ENCODE measurements around the gene ARHGAP26. TPM values are rescaled to one million over a fixed set of nuclear protein-coding genes. Genes with fewer than 3 reads are reported as not detected.

ARHGAP26 gene
- polyA plus RNA-seq, 1 donor from 2014 or later: 0.83 TPM

DNA sequence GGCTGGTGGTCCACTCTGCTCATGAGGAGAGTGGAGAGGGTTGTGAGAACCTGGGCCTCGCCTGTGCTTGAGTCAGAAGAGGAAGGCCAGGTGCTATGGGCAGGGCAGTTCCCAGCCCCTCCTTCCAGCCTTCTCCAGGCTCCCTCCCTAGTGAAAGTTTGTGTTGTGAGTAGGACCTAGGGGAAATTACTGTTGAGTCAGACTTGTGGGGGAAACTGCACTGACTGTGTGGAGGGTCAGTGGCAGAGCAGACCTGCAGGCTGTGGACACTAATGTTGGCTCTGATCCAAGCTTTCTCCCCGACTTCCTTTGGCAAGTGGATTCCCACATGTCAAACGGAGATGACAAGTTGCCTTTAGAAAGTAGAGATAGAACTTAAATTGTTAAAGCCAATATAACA lies 102.6 kb downstream of the ARHGAP26 start:
- Histone ChIP-seq H3K27ac (ENCODE audit: low read length) (no peak overlapping the region), H2AFZ (ENCODE audit: low read depth, low read length) (no peak overlapping the region), H3K79me2 (replicated peaks; ENCODE audit: insufficient read depth, low read length) (no peaks in the 10 kb centered on the region), H3K27me3 (ENCODE audit: insufficient read depth, low read depth, low read length) (no peaks in the 10 kb centered on the region), H3K4me3 (ENCODE audit: low read length) (no peak overlapping the region), H4K20me1 (ENCODE audit: insufficient read depth) (no peaks in the 10 kb centered on the region), H3K9me3 (ENCODE audit: low read length) (no peaks in the 10 kb centered on the region), H3K4me2 (ENCODE audit: low read length) (no peak overlapping the region), H3K9ac (ENCODE audit: low read length) (no peak overlapping the region), H3K9me2 (ENCODE audit: insufficient read depth, low read length) (no peaks in the 10 kb centered on the region), H3F3A (ENCODE audit: insufficient read depth, low read length, poor library complexity, severe bottlenecking) (no peaks in the 10 kb centered on the region), H3K36me3 (ENCODE audit: insufficient read depth, low read length) (no peaks in the 10 kb centered on the region)
- TF ChIP-seq EP300 (conservative IDR thresholded peaks at IDR 0.05; ENCODE audit: poor library complexity, severe bottlenecking) (no peak), SMC3 (conservative IDR thresholded peaks at IDR 0.05; ENCODE audit: poor library complexity) (no peak), EZH2 (IDR thresholded peaks at IDR 0.05; ENCODE audit: borderline replicate concordance, insufficient read depth, low read length, poor library complexity, severe bottlenecking) (no peak), MXI1 (conservative IDR thresholded peaks at IDR 0.05; ENCODE audit: poor library complexity, severe bottlenecking) (no peak), TAF1 (IDR thresholded peaks at IDR 0.05; ENCODE audit: low read depth) (no peak), RAD21 (conservative IDR thresholded peaks at IDR 0.05) (no peak), POLR2AphosphoS5 (IDR thresholded peaks at IDR 0.05) (no peak)
- TF ChIP-seq, protein P1, sequence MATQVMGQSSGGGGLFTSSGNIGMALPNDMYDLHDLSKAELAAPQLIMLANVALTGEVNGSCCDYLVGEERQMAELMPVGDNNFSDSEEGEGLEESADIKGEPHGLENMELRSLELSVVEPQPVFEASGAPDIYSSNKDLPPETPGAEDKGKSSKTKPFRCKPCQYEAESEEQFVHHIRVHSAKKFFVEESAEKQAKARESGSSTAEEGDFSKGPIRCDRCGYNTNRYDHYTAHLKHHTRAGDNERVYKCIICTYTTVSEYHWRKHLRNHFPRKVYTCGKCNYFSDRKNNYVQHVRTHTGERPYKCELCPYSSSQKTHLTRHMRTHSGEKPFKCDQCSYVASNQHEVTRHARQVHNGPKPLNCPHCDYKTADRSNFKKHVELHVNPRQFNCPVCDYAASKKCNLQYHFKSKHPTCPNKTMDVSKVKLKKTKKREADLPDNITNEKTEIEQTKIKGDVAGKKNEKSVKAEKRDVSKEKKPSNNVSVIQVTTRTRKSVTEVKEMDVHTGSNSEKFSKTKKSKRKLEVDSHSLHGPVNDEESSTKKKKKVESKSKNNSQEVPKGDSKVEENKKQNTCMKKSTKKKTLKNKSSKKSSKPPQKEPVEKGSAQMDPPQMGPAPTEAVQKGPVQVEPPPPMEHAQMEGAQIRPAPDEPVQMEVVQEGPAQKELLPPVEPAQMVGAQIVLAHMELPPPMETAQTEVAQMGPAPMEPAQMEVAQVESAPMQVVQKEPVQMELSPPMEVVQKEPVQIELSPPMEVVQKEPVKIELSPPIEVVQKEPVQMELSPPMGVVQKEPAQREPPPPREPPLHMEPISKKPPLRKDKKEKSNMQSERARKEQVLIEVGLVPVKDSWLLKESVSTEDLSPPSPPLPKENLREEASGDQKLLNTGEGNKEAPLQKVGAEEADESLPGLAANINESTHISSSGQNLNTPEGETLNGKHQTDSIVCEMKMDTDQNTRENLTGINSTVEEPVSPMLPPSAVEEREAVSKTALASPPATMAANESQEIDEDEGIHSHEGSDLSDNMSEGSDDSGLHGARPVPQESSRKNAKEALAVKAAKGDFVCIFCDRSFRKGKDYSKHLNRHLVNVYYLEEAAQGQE (IDR thresholded peaks at IDR 0.05; ENCODE audit: borderline replicate concordance): no peak
- TF ChIP-seq, protein P2, sequence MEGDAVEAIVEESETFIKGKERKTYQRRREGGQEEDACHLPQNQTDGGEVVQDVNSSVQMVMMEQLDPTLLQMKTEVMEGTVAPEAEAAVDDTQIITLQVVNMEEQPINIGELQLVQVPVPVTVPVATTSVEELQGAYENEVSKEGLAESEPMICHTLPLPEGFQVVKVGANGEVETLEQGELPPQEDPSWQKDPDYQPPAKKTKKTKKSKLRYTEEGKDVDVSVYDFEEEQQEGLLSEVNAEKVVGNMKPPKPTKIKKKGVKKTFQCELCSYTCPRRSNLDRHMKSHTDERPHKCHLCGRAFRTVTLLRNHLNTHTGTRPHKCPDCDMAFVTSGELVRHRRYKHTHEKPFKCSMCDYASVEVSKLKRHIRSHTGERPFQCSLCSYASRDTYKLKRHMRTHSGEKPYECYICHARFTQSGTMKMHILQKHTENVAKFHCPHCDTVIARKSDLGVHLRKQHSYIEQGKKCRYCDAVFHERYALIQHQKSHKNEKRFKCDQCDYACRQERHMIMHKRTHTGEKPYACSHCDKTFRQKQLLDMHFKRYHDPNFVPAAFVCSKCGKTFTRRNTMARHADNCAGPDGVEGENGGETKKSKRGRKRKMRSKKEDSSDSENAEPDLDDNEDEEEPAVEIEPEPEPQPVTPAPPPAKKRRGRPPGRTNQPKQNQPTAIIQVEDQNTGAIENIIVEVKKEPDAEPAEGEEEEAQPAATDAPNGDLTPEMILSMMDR (IDR thresholded peaks at IDR 0.05; ENCODE audit: poor library complexity, severe bottlenecking): no peak

DNA sequence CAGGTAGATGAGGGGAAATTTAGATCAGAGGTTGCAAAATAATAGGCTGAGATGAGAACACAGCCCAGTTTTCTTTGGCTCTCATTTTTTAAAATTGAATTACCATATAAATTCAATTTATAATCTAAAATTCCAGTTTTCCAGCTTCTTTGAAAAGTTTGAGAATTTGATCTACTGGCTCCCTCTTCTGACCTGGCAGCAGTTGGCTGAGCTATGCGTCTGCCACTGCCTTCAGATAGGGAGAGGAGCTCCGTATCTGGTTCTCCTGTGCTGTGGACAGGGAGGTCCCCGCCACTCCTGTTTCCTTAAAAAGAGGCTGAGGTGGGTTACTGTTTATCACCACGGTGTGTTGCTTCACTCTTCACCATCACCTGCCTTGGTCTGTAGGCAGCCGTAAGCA lies 103.7 kb downstream of the ARHGAP26 start:
- Histone ChIP-seq H3F3A (ENCODE audit: insufficient read depth, low read length, poor library complexity, severe bottlenecking) (no peaks in the 10 kb centered on the region), H3K9me2 (ENCODE audit: insufficient read depth, low read length) (no peaks in the 10 kb centered on the region), H3K4me3 (ENCODE audit: low read length) (no peak overlapping the region), H3K27ac (ENCODE audit: low read length) (no peak overlapping the region), H3K79me2 (replicated peaks; ENCODE audit: insufficient read depth, low read length) (no peaks in the 10 kb centered on the region), H3K4me2 (ENCODE audit: low read length) (no peak overlapping the region), H3K36me3 (ENCODE audit: insufficient read depth, low read length) (no peaks in the 10 kb centered on the region), H2AFZ (ENCODE audit: low read depth, low read length) (no peak overlapping the region), H3K9me3 (ENCODE audit: low read length) (no peaks in the 10 kb centered on the region), H4K20me1 (ENCODE audit: insufficient read depth) (no peaks in the 10 kb centered on the region), H3K9ac (ENCODE audit: low read length) (no peak overlapping the region), H3K27me3 (ENCODE audit: insufficient read depth, low read depth, low read length) (no peaks in the 10 kb centered on the region)
- TF ChIP-seq, protein P2 (IDR thresholded peaks at IDR 0.05; ENCODE audit: poor library complexity, severe bottlenecking): no peak
- TF ChIP-seq SMC3 (conservative IDR thresholded peaks at IDR 0.05; ENCODE audit: poor library complexity): no peak
- no peak for TF ChIP-seq EP300 (conservative IDR thresholded peaks at IDR 0.05; ENCODE audit: poor library complexity, severe bottlenecking)
- TF ChIP-seq EZH2 (IDR thresholded peaks at IDR 0.05; ENCODE audit: borderline replicate concordance, insufficient read depth, low read length, poor library complexity, severe bottlenecking): no peak
- TF ChIP-seq POLR2AphosphoS5 (IDR thresholded peaks at IDR 0.05): no peak
- TF ChIP-seq, protein P1 (IDR thresholded peaks at IDR 0.05; ENCODE audit: borderline replicate concordance): no peak
- no peak for TF ChIP-seq RAD21 (conservative IDR thresholded peaks at IDR 0.05)
- TF ChIP-seq MXI1 (conservative IDR thresholded peaks at IDR 0.05; ENCODE audit: poor library complexity, severe bottlenecking): no peak
- no peak for TF ChIP-seq TAF1 (IDR thresholded peaks at IDR 0.05; ENCODE audit: low read depth)
